PC-3 (cell line): ENCODE results near the gene GNB1. TPM values are rescaled to one million over a fixed set of nuclear protein-coding genes. Genes with fewer than 3 reads are reported as not detected.
A peak's percentile ranks its signal among the peaks of the same experiment; 100 is the strongest.
"Not testable (repeated sequence)": the region's sequence is repeated elsewhere in the genome, so short reads cannot be mapped to it uniquely, and the experiment has no call there.

ENCODE experiments used
- ATAC-seq: fragments of 200-7000 bp; cut with Tn5 transposase; 2 replicates; pipeline ENCODE4 v1.9.1; 2020; ENCODE audit warnings: mild to moderate bottlenecking, moderate library complexity
- BruUV-seq: library from RNA; stranded (reverse); fragments of 400-500 nt; replicated peaks from 2 replicates; lab custom pipeline; 2021; lab: Mats Ljungman, UMichigan
- CTCF ChIA-PET: fragments of 300-600 bp; sonication (Branson Sonifier 250); formaldehyde crosslinking; loops from one replicate; lab custom pipeline; 2022; ENCODE audit warnings: antibody characterized with exemption; lab: Charles Lee
- POLR2A ChIA-PET: fragments of 300-600 bp; sonication (Branson Sonifier 250); formaldehyde crosslinking; loops from one replicate; lab custom pipeline; 2022; ENCODE audit warnings: antibody characterized with exemption; ENCODE audit not compliant: unreplicated experiment; lab: Charles Lee
- DNase-seq: peaks from one replicate; pipeline ENCODE4 v3.0.0-alpha.2; 2015
- H2AFZ ChIP-seq: fragments of 300-600 bp; sonication (generic); 2 replicates; pipeline ENCODE4 v1.6.0; 2016; ENCODE audit warnings: antibody characterized with exemption, low read length
- H3F3A ChIP-seq: fragments of 300-600 bp; sonication (generic); one replicate; pipeline ENCODE4 v1.6.0; 2017; ENCODE audit warnings: antibody characterized with exemption, low read length, control low read depth, mild to moderate bottlenecking; ENCODE audit not compliant: unreplicated experiment
- H3K27ac ChIP-seq: fragments of 300-600 bp; sonication (generic); 2 replicates; pipeline ENCODE4 v1.5.1; 2016; ENCODE audit warnings: mild to moderate bottlenecking, low read length
- H3K27me3 ChIP-seq: fragments of 300-600 bp; sonication (generic); 2 replicates; pipeline ENCODE4 v1.6.1; 2016; ENCODE audit warnings: low read length, mixed read lengths
- H3K36me3 ChIP-seq: fragments of 300-600 bp; sonication (generic); 2 replicates; pipeline ENCODE4 v1.6.1; 2016; ENCODE audit warnings: low read depth, mixed run types, low read length, mixed read lengths
- H3K4me1 ChIP-seq: fragments of 300-600 bp; sonication (generic); 2 replicates; pipeline ENCODE4 v1.5.1; 2016; ENCODE audit warnings: low read length; ENCODE audit not compliant: insufficient read depth
- H3K4me2 ChIP-seq: fragments of 300-600 bp; sonication (generic); 2 replicates; pipeline ENCODE4 v1.6.0; 2016; ENCODE audit warnings: low read length
- H3K4me3 ChIP-seq: fragments of 300-600 bp; sonication (generic); 2 replicates; pipeline ENCODE4 v1.5.1; 2016; ENCODE audit warnings: mild to moderate bottlenecking, low read length, mixed read lengths
- H3K79me2 ChIP-seq: fragments of 300-600 bp; sonication (generic); 2 replicates; pipeline ENCODE4 v1.6.1; 2017; ENCODE audit warnings: low read length, mixed read lengths
- H3K9ac ChIP-seq: fragments of 300-600 bp; sonication (generic); 2 replicates; pipeline ENCODE4 v1.6.0; 2016; ENCODE audit warnings: mild to moderate bottlenecking, low read length
- H3K9me2 ChIP-seq: fragments of 300-600 bp; sonication (generic); replicated peaks from 2 replicates; pipeline ENCODE4 v1.6.1; 2016; ENCODE audit warnings: mixed run types, low read length, mixed read lengths
- H3K9me3 ChIP-seq: fragments of 300-600 bp; sonication (generic); 2 replicates; pipeline ENCODE4 v1.6.1; 2016; ENCODE audit warnings: low read length, mixed read lengths
- H4K20me1 ChIP-seq: fragments of 300-600 bp; sonication (generic); 2 replicates; pipeline ENCODE4 v1.6.1; 2016; ENCODE audit warnings: low read length, mixed read lengths
- EZH2 ChIP-seq: fragments of 300-600 bp; sonication (generic); IDR thresholded peaks from one replicate; pipeline ENCODE4 v1.6.1; 2017; ENCODE audit warnings: antibody characterized with exemption, mild to moderate bottlenecking, low read length; ENCODE audit not compliant: unreplicated experiment
- EZH2phosphoT487 ChIP-seq: fragments of 300-600 bp; sonication (generic); IDR thresholded peaks from 2 replicates; pipeline ENCODE4 v1.6.1; 2018; ENCODE audit warnings: mild to moderate bottlenecking, antibody characterized with exemption, low read length, borderline replicate concordance
- intact Hi-C: fragments of 100-400 bp; cut with micrococcal nuclease; formaldehyde crosslinking; loops from 2 replicates; pipeline ENCODE4 v1.9.0; 2023
- total RNA-seq: library from RNA; depleted of rRNA; stranded (reverse); fragments of >200 nt; gene quantifications from 2 replicates; pipeline ENCODE4 v1.2.3, GENCODE V29; 2014
- TF ChIP-seq, protein P1 (sequence below): fragments of 300-600 bp; sonication (generic); conservative IDR thresholded peaks from 2 replicates; pipeline ENCODE4 v1.5.1; 2017; ENCODE audit warnings: antibody characterized with exemption, low read depth, mild to moderate bottlenecking, low read length

GNB1 gene
- total RNA-seq, 1 experiment from 2014 or later = 125 TPM

DNA sequence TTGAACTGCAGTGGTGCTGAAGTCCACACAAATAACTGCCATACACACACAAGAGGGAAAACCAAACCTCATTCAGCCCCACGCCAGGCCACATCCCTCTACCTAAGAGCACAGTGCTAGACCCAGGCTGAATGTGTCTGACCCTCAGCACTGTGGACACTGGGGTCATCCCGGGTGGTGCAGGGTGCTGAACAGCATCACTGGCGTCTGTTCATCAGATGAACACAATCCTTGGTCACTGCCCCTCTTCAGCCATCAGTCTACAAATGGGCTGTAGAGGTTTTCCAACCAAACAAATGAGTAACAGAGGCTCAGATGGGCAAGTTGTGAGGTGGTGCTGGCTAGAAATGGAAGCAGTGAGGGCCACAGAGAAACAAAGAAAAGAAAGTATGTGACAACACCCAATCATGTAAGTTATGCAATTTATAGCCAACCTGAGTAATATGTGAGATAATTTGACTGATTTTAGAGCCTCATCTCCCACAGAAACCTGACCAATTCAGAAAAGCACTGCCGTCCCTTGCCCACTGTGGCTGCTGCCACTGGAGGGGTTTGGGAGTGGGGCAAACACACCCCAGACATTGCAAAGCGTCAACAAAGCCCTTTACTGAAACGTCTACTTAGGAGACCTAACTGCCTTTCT, 27.9 kb downstream of the GNB1 start:
- H3K36me3 ChIP-seq = peaks cover 1% of the 10 kb centered on the region; the same call in 1 of the 2 replicates
- peaks cover 77% of the 10 kb centered on the region for H4K20me1 ChIP-seq
- H2AFZ ChIP-seq = no peak overlapping the region
- no peak for DNase-seq
- peaks cover 4% of the 10 kb centered on the region for H3F3A ChIP-seq
- no TSS peak for BruUV-seq
- intact Hi-C loops = no loop called here
- peaks cover 100% of the 10 kb centered on the region for H3K79me2 ChIP-seq
- no peak overlapping the region for H3K4me2 ChIP-seq
- ChIA-PET POLR2A (no interaction called here), CTCF (no interaction called here)
- no peaks in the 10 kb centered on the region for H3K9me3 ChIP-seq
- TF ChIP-seq, protein P1, sequence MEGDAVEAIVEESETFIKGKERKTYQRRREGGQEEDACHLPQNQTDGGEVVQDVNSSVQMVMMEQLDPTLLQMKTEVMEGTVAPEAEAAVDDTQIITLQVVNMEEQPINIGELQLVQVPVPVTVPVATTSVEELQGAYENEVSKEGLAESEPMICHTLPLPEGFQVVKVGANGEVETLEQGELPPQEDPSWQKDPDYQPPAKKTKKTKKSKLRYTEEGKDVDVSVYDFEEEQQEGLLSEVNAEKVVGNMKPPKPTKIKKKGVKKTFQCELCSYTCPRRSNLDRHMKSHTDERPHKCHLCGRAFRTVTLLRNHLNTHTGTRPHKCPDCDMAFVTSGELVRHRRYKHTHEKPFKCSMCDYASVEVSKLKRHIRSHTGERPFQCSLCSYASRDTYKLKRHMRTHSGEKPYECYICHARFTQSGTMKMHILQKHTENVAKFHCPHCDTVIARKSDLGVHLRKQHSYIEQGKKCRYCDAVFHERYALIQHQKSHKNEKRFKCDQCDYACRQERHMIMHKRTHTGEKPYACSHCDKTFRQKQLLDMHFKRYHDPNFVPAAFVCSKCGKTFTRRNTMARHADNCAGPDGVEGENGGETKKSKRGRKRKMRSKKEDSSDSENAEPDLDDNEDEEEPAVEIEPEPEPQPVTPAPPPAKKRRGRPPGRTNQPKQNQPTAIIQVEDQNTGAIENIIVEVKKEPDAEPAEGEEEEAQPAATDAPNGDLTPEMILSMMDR = no peak
- TF ChIP-seq EZH2 = no peak
- no peak for TF ChIP-seq EZH2phosphoT487
- H3K27ac ChIP-seq = no peak overlapping the region
- no peaks in the 10 kb centered on the region for H3K9me2 ChIP-seq
- H3K9ac ChIP-seq = no peak overlapping the region
- peaks cover 22% of the 10 kb centered on the region for H3K4me1 ChIP-seq
- no peak for ATAC-seq
- no peaks in the 10 kb centered on the region for H3K27me3 ChIP-seq
- no peak overlapping the region for H3K4me3 ChIP-seq

DNA sequence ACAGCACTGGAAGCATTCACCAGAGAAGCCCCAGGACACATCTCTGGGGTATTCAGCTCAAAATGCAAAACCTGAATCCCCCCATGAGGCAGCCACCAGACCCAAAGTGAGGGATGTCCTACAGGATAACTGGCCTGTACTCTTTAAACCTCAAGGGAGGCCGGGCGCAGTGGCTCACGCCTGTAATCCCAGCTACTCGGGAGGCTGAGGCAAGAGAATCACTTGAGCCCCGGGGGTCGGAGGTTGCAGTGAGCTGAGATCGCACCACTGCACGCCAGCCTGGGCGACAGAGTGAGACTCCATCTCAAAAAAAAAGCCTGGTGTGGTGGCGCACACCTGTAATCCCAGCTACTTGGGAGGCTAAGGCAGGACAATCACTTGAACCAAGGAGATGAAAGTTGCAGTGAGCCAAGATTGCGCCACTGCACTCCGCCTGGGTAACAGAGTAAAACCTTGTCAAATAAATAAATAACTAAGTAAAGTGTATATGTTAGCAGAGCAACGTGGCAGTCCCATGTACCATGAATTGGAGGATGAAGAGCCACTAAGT, 29.1 kb downstream of the GNB1 start:
- H3K27me3 ChIP-seq, POLR2A ChIA-PET, CTCF ChIA-PET, DNase-seq, intact Hi-C loops, H3K4me2 ChIP-seq, H3K9me2 ChIP-seq, H3K4me3 ChIP-seq, H3F3A ChIP-seq, H3K27ac ChIP-seq, BruUV-seq, ATAC-seq, H3K9ac ChIP-seq, H2AFZ ChIP-seq, H3K9me3 ChIP-seq: not testable (repeated sequence)
- Histone ChIP-seq H4K20me1 (peaks cover 80% of the 10 kb centered on the region), H3K36me3 (peaks cover 10% of the 10 kb centered on the region; the same call in 1 of the 2 replicates), H3K79me2 (peaks cover 100% of the 10 kb centered on the region), H3K4me1 (peaks cover 22% of the 10 kb centered on the region)

DNA sequence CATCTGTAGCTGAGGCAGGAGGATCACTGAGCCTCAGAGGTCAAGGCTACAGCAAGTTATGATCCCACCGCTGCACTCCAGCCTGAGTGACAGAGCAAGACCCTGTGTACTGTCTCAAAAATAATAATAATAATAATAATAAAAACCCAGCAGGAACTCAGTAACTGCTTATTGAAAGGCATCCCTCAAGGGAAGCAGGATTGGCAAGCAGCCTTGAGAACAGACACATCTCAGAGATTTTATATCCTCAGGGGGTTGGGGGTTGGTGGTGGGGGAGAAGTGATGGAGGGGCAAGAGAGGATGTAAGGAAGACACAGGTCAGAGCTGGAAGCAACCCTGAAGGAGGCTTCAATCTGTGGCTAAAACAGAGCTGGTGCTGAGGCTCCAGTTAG, 29.6 kb downstream of the GNB1 start:
- peaks cover 22% of the 10 kb centered on the region for H3K4me1 ChIP-seq
- no peak overlapping the region for H3K4me2 ChIP-seq
- ChIA-PET CTCF (no interaction called here), POLR2A (no interaction called here)
- DNase-seq = no peak
- BruUV-seq = no TSS peak
- H3K9me3 ChIP-seq = no peaks in the 10 kb centered on the region
- H2AFZ ChIP-seq = no peak overlapping the region
- no peak overlapping the region for H3K9ac ChIP-seq
- peaks cover 11% of the 10 kb centered on the region; the same call in 1 of the 2 replicates for H3K36me3 ChIP-seq
- no peak for ATAC-seq
- H3K79me2 ChIP-seq = peaks cover 100% of the 10 kb centered on the region
- no peak for TF ChIP-seq EZH2
- TF ChIP-seq, protein P1 = no peak
- TF ChIP-seq EZH2phosphoT487 = no peak
- H4K20me1 ChIP-seq = peaks cover 81% of the 10 kb centered on the region
- no peaks in the 10 kb centered on the region for H3K27me3 ChIP-seq
- H3K27ac ChIP-seq = no peak overlapping the region
- peaks cover 4% of the 10 kb centered on the region for H3F3A ChIP-seq
- no peak overlapping the region for H3K4me3 ChIP-seq
- intact Hi-C loops = no loop called here
- no peaks in the 10 kb centered on the region for H3K9me2 ChIP-seq

DNA sequence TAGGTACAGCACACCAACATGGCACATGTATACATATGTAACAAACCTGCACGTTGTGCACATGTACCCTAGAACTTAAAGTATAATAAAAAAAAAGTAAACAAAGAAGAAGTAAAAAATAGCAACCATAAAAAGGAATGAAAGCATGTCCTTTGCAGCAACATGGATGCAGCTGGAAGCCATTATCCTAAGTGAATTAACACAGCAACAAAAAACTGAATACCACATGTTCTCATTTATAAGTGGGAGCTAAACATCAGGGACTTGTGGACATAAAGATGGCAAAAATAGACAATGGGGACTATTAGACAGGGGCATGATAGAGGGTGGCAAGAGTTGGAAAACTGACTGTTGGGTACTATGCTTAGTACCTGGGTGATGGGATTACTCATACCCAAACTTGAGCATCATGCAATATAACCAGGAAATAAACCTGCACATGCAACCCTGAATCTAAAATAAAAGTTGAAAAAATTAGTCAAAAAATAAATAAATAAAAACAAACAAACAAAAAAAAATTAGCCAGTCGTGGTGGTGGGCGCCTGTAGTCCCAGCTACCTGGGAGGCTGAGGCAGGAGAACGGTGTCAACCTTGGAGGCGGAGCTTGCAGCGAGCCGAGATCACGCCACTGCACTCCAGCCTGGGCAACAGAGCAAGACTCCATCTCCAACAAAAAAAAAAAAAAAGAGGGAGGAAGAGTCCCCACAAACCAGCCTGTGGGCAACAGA, 30.8 kb downstream of the GNB1 start:
- not testable (repeated sequence) for H3F3A ChIP-seq, H3K4me3 ChIP-seq, H3K9me3 ChIP-seq, H3K27me3 ChIP-seq, H3K9me2 ChIP-seq, H3K9ac ChIP-seq, H2AFZ ChIP-seq, BruUV-seq, DNase-seq
- peaks cover 22% of the 10 kb centered on the region for H3K4me1 ChIP-seq
- intact Hi-C loops = loop anchor here (2.0 kb wide), 1 partner anchor 29 kb away; no protein-coding TSS in a partner anchor
- H3K36me3 ChIP-seq = peaks cover 11% of the 10 kb centered on the region; the same call in 1 of the 2 replicates
- 0 out of 2 replicates have a peak, but pooled peaks have one; percentile 6 for ATAC-seq
- peaks cover 100% of the 10 kb centered on the region for H3K79me2 ChIP-seq
- H3K27ac ChIP-seq = peak overlapping the region; percentile 72
- ChIA-PET POLR2A (interaction anchor here (0.6 kb wide), 1 partner anchor 46 kb away, joined by 3 read pairs; no protein-coding TSS in a partner anchor), CTCF (interaction anchor here (0.7 kb wide), 1 partner anchor 46 kb away, joined by 3 read pairs; no protein-coding TSS in a partner anchor)
- H4K20me1 ChIP-seq = peaks cover 81% of the 10 kb centered on the region
- H3K4me2 ChIP-seq = peak overlapping the region; percentile 59; the same call in 1 of the 2 replicates
